GM12891 (cell line): ENCODE measurements around the gene POLR2J.

ENCODE experiments used
- POLR2A ChIP-seq: IDR thresholded peaks from 2 replicates; pipeline ENCODE4 v1.6.1; 2011; ENCODE audit warnings: low read depth, low read length, control low read depth
- POLR2AphosphoS5 ChIP-seq: IDR thresholded peaks from 2 replicates; pipeline ENCODE4 v1.6.1; 2011; ENCODE audit warnings: low read depth, low read length, control low read depth

GRCh38 chr7:102445674-102446071, 33.0 kb downstream of the POLR2J start:
- TF ChIP-seq POLR2AphosphoS5 = no peak
- no peak for TF ChIP-seq POLR2A
